CD14-positive monocyte (primary cell): Measurements from ENCODE around the gene COA5. TPM values are rescaled to one million over a fixed set of nuclear protein-coding genes. Genes with fewer than 3 reads are reported as not detected.

Experiments used
- DNase-seq, 3 donors: peaks; one replicate each; pipeline ENCODE4 v3.0.0-alpha.2; 2011 to 2022
- H2AFZ ChIP-seq: 2 replicates; pipeline ENCODE4 v1.6.0; 2012; ENCODE audit warnings: mild to moderate bottlenecking, low read depth, low read length, inconsistent platforms; ENCODE audit not compliant: insufficient read depth, poor library complexity, severe bottlenecking
- H3K27ac ChIP-seq, 2 donors: 1 replicate in 1 of 2; 2 replicates in 1 of 2; pipeline ENCODE4 v1.5.1; 2012 to 2013; ENCODE audit warnings: low read length in 2 of 2, control low read depth in 1 of 2, inconsistent platforms in 1 of 2, low read depth in 1 of 2, mild to moderate bottlenecking in 1 of 2
- H3K27me3 ChIP-seq, 2 donors: one replicate each; pipeline versions ENCODE4 v1.6.0 to v1.6.1; 2011 to 2013; ENCODE audit warnings: low read length in 2 of 2; ENCODE audit not compliant: control insufficient read depth in 2 of 2, insufficient read depth in 2 of 2
- H3K36me3 ChIP-seq, 2 donors: replicated peaks in 1 of 2; 1 replicate in 1 of 2; 2 replicates in 1 of 2; pipeline versions ENCODE4 v1.5.1 to v1.6.1; 2012 to 2013; ENCODE audit warnings: low read length in 2 of 2, control low read depth in 1 of 2, inconsistent platforms in 1 of 2, mild to moderate bottlenecking in 1 of 2; ENCODE audit not compliant: insufficient read depth in 2 of 2, control insufficient read depth in 1 of 2
- H3K4me1 ChIP-seq, 2 donors: 1 replicate in 1 of 2; 2 replicates in 1 of 2; pipeline versions ENCODE4 v1.5.1 to v1.6.1; 2012 to 2013; ENCODE audit warnings: low read length in 2 of 2, control low read depth in 1 of 2, inconsistent platforms in 1 of 2, mild to moderate bottlenecking in 1 of 2, moderate library complexity in 1 of 2; ENCODE audit not compliant: insufficient read depth in 2 of 2, control insufficient read depth in 1 of 2
- H3K4me2 ChIP-seq: replicated peaks from 2 replicates; pipeline ENCODE3; 2012; ENCODE audit warnings: low read length, moderate library complexity, mild to moderate bottlenecking; ENCODE audit not compliant: poor library complexity, severe bottlenecking; ENCODE audit errors: extremely low read depth
- H3K4me3 ChIP-seq, 3 experiments: fragments of 200-600 bp in 1 of 3; sonication (generic) in 1 of 3; replicated peaks in 1 of 3; 1 replicate in 2 of 3; 2 replicates in 1 of 3; pipeline ENCODE4 v1.5.1; 2011 to 2013; ENCODE audit warnings: low read length in 3 of 3, mild to moderate bottlenecking in 3 of 3, control low read depth in 2 of 3, low read depth in 2 of 3, inconsistent platforms in 1 of 3, moderate library complexity in 1 of 3
- H3K79me2 ChIP-seq: 2 replicates; pipeline ENCODE4 v1.6.0; 2012; ENCODE audit warnings: mild to moderate bottlenecking, control low read depth, inconsistent platforms, low read length, moderate library complexity; ENCODE audit not compliant: insufficient read depth
- H3K9ac ChIP-seq: 2 replicates; pipeline ENCODE4 v1.6.0; 2017; ENCODE audit warnings: low read length, mild to moderate bottlenecking; ENCODE audit not compliant: insufficient read depth, poor library complexity, severe bottlenecking
- H3K9me3 ChIP-seq, 2 donors: replicated peaks in 1 of 2; 1 replicate in 1 of 2; 2 replicates in 1 of 2; pipeline versions ENCODE4 v1.5.1 to v1.6.1; 2012 to 2013; ENCODE audit warnings: low read length in 2 of 2, control low read depth in 1 of 2; ENCODE audit not compliant: control insufficient read depth in 1 of 2, insufficient read depth in 1 of 2
- H4K20me1 ChIP-seq: 2 replicates; pipeline ENCODE4 v1.6.0; 2012; ENCODE audit warnings: mild to moderate bottlenecking, low read length, control low read depth, moderate library complexity; ENCODE audit not compliant: insufficient read depth
- H3K27ac Mint-ChIP-seq, 7 donors: one replicate each; pipeline ENCODE4 v1.8.0; 2020; ENCODE audit warnings: mild to moderate bottlenecking in 7 of 7, mixed read lengths in 7 of 7, moderate library complexity in 6 of 7, inconsistent platforms in 2 of 7
- H3K27me3 Mint-ChIP-seq, 3 donors: one replicate each; pipeline ENCODE4 v1.8.0; 2021 to 2022; ENCODE audit warnings: low read depth in 3 of 3, mild to moderate bottlenecking in 3 of 3, mixed read lengths in 3 of 3, moderate library complexity in 3 of 3, inconsistent platforms in 1 of 3
- H3K36me3 Mint-ChIP-seq, 2 donors: one replicate each; pipeline ENCODE4 v1.8.0; 2020; ENCODE audit warnings: mixed read lengths in 2 of 2, inconsistent platforms in 1 of 2, mild to moderate bottlenecking in 1 of 2
- H3K4me1 Mint-ChIP-seq: one replicate; pipeline ENCODE4 v1.8.0; 2020; ENCODE audit warnings: mild to moderate bottlenecking, mixed read lengths
- H3K4me3 Mint-ChIP-seq, 2 donors: one replicate each; pipeline ENCODE4 v1.8.0; 2020; ENCODE audit warnings: mild to moderate bottlenecking in 2 of 2, mixed read lengths in 2 of 2, moderate library complexity in 1 of 2
- H3K9me3 Mint-ChIP-seq, 7 donors: one replicate each; pipeline ENCODE4 v1.8.0; 2020 to 2022; ENCODE audit warnings: mixed read lengths in 7 of 7, mild to moderate bottlenecking in 6 of 7, moderate library complexity in 6 of 7, inconsistent platforms in 2 of 7
- WGBS: methylation state at CpG from one replicate; pipeline ENCODE4 v1.1.5; 2013; ENCODE audit warnings: missing lambda C conversion rate; ENCODE audit not compliant: insufficient coverage; 5-methylcytosine and 5-hydroxymethylcytosine counted together
- intact Hi-C, 2 donors: fragments of 100-400 bp; cut with micrococcal nuclease; formaldehyde crosslinking; loops; one replicate each; pipeline versions ENCODE4 v1.15.0 to v1.15.1; 2023
- polyA plus RNA-seq, 3 donors: library from polyadenylated mRNA; depleted of rRNA in 1 of 3; unstranded in 2 of 3; stranded (reverse) in 1 of 3; fragments of 300-500 nt in 2 of 3; fragments of >200 nt in 1 of 3; fragmentation: Illumina TruSeq in 2 of 3; gene quantifications; 1 replicate in 2 of 3; 2 replicates in 1 of 3; pipeline ENCODE4 v1.2.3, GENCODE V29; 2012 to 2021
- TF ChIP-seq, protein P1 (sequence below): fragments of 200-600 bp; IDR thresholded peaks from one replicate; pipeline ENCODE4 v1.8.0; 2022; ENCODE audit warnings: antibody characterized with exemption, mild to moderate bottlenecking

The COA5 gene
- polyA plus RNA-seq, 3 donors: 27.3 to 42.9 (median 39.0) TPM

DNA sequence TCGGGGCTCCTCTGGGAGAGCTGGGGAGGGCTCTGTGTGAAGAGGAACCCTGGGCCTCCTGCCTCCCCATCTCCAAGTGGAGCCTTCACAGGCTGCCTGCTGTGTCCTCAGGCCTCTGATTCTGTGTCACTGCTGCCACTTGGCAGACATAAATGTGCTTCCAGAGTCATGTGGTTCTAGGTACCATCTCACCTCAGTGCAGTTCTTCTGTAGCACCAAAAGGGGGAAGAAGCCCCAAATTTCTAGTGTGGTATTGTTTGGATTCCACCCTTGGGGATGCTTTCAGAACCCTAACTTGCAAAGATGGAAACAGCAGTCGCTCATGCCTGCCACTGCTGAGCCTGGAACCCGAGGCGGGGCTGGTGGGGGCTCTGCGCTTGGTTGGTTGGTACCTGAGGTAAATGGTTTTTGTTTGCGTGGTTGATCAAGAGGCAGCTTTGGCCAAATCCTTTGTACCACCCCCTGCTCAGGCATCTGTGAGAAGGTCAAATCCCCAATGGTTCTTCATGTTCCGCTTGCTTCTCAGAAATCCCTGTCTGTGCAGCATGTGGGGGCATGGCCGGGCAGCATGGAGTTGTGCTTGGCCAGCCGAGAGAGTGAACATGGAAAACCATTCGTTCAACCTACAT is 27.5 kb downstream of the COA5 start:
- no peak overlapping the region for H3K4me3 Mint-ChIP-seq
- no peak overlapping the region for H3K4me2 ChIP-seq

DNA sequence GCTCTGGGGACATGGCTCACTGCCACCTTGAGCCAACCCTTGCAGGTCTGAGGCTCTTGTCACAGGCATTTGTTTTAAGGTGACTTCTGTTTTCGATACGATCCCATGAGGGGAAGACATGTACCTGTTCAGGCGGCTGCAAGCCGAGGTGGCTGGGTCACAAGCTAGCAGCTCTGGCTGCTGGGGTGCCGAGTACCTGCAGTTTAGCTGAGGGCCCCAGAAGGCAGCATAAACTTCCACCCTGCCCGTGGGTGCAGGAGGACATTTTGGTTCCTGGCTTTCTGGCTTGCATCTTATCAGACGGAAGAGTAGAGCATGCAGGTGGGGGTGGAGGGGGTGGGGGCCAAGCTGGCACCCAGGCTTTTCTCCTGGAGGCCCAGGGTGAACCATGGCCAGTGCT is 28.4 kb downstream of the COA5 start:
- H3K9me3 ChIP-seq: no peaks in the 10 kb centered on the region
- Mint-ChIP-seq H3K4me1 (no peaks in the 10 kb centered on the region), H3K4me3 (no peak overlapping the region), H3K9me3 (peaks cover 0 to 3% (median 0%) of the 10 kb centered on the region in 7 donors), H3K27me3 (peaks cover 0 to 1% (median 0%) of the 10 kb centered on the region in 3 donors), H3K27ac (no peak overlapping the region), H3K36me3 (peaks cover 90 to 99% of the 10 kb centered on the region in 2 donors)
- no peak overlapping the region for H2AFZ ChIP-seq
- WGBS: 94% methylated on average over 6 of the region's 7 CpGs
- H3K27me3 ChIP-seq: no peaks in the 10 kb centered on the region
- peaks cover 98 to 100% of the 10 kb centered on the region in 2 donors for H3K36me3 ChIP-seq
- intact Hi-C loops: no loop called here
- no peak overlapping the region for H3K4me3 ChIP-seq
- no peak overlapping the region for H3K27ac ChIP-seq
- no peak overlapping the region for H3K9ac ChIP-seq
- H3K4me2 ChIP-seq: no peak overlapping the region
- no peak for DNase-seq
- H4K20me1 ChIP-seq: peaks cover 17% of the 10 kb centered on the region
- TF ChIP-seq, protein P1, sequence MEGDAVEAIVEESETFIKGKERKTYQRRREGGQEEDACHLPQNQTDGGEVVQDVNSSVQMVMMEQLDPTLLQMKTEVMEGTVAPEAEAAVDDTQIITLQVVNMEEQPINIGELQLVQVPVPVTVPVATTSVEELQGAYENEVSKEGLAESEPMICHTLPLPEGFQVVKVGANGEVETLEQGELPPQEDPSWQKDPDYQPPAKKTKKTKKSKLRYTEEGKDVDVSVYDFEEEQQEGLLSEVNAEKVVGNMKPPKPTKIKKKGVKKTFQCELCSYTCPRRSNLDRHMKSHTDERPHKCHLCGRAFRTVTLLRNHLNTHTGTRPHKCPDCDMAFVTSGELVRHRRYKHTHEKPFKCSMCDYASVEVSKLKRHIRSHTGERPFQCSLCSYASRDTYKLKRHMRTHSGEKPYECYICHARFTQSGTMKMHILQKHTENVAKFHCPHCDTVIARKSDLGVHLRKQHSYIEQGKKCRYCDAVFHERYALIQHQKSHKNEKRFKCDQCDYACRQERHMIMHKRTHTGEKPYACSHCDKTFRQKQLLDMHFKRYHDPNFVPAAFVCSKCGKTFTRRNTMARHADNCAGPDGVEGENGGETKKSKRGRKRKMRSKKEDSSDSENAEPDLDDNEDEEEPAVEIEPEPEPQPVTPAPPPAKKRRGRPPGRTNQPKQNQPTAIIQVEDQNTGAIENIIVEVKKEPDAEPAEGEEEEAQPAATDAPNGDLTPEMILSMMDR: no peak
- H3K4me1 ChIP-seq: no peaks in the 10 kb centered on the region
- no peaks in the 10 kb centered on the region for H3K79me2 ChIP-seq

More for the DNA sequence above, 27.5 kb downstream of the COA5 start:
- Histone ChIP-seq H3K4me1 (no peaks in the 10 kb centered on the region), H3K36me3 (peaks cover 96 to 100% of the 10 kb centered on the region in 2 donors), H2AFZ (no peak overlapping the region), H3K27ac (no peak overlapping the region), H3K79me2 (no peaks in the 10 kb centered on the region), H3K9me3 (no peaks in the 10 kb centered on the region), H3K4me3 (no peak overlapping the region), H4K20me1 (peaks cover 18% of the 10 kb centered on the region), H3K9ac (no peak overlapping the region), H3K27me3 (no peaks in the 10 kb centered on the region)
- intact Hi-C loops: no loop called here
- TF ChIP-seq, protein P1: no peak
- peak overlapping the region in 2 of 7 donors; percentile 0 to 5 for H3K27ac Mint-ChIP-seq
- H3K36me3 Mint-ChIP-seq: peaks cover 88 to 96% of the 10 kb centered on the region in 2 donors
- no peak for DNase-seq
- H3K9me3 Mint-ChIP-seq: peaks cover 0 to 3% (median 0%) of the 10 kb centered on the region in 7 donors
- H3K27me3 Mint-ChIP-seq: peaks cover 0 to 1% (median 0%) of the 10 kb centered on the region in 3 donors
- WGBS: 100% methylated on average over 4 of the region's 10 CpGs
- H3K4me1 Mint-ChIP-seq: no peaks in the 10 kb centered on the region
